Astrocyte (in vitro differentiated cells and primary cell): ENCODE data around the gene STRN4.

Source experiments
- CTCF ChIP-seq: IDR thresholded peaks from 2 replicates; pipeline ENCODE4 v1.5.1; 2011; ENCODE audit warnings: low read depth, mild to moderate bottlenecking, inconsistent platforms, low read length, moderate library complexity; ENCODE audit not compliant: insufficient read depth
- EZH2 ChIP-seq: IDR thresholded peaks from 2 replicates; pipeline ENCODE4 v1.6.1; 2012; ENCODE audit warnings: mild to moderate bottlenecking, low read length, inconsistent platforms; ENCODE audit not compliant: insufficient read depth

- TF ChIP-seq CTCF (no peak), EZH2 (no peak)
Measured at GRCh38 chr19:46788262-46788967, 42.2 kb upstream of the STRN4 start, which contains the start of gene SLC1A5.
